HEK293 (cell line): ENCODE results near the gene MYO15B.

Experiments used
- CTCF ChIP-seq: fragments of 450-650 bp; formaldehyde crosslinking; IDR thresholded peaks from 2 replicates; pipeline ENCODE4 v1.5.1; 2016; ENCODE audit warnings: missing biosample characterization, missing genetic modification characterization
- GFI1B ChIP-seq: fragments of 450-650 bp; formaldehyde crosslinking; IDR thresholded peaks from 2 replicates; pipeline ENCODE4 v1.5.1; 2016; ENCODE audit warnings: missing biosample characterization, missing genetic modification characterization
- MEIS1 ChIP-seq: sonication (generic); formaldehyde crosslinking; IDR thresholded peaks from 2 replicates; pipeline ENCODE4 v1.8.1; 2022; ENCODE audit warnings: missing genetic modification reagents, mild to moderate bottlenecking, borderline replicate concordance
- MZF1 ChIP-seq: fragments of 450-650 bp; formaldehyde crosslinking; IDR thresholded peaks from 2 replicates; pipeline ENCODE4 v1.5.1; 2017; ENCODE audit warnings: missing biosample characterization, missing genetic modification characterization, borderline replicate concordance
- PATZ1 ChIP-seq: fragments of 450-650 bp; formaldehyde crosslinking; IDR thresholded peaks from 2 replicates; pipeline ENCODE4 v1.5.1; 2016; ENCODE audit warnings: missing biosample characterization, missing genetic modification characterization
- REST ChIP-seq: fragments of 450-650 bp; formaldehyde crosslinking; IDR thresholded peaks from 2 replicates; pipeline ENCODE4 v1.5.1; 2016; ENCODE audit warnings: missing biosample characterization, missing genetic modification characterization
- SP2 ChIP-seq: fragments of 450-650 bp; formaldehyde crosslinking; IDR thresholded peaks from 2 replicates; pipeline ENCODE4 v1.5.1; 2016; ENCODE audit warnings: missing biosample characterization, missing genetic modification characterization
- YY1 ChIP-seq: fragments of 450-650 bp; formaldehyde crosslinking; IDR thresholded peaks from 2 replicates; pipeline ENCODE4 v1.5.1; 2018; ENCODE audit warnings: missing biosample characterization, missing genetic modification characterization
- ZBTB10 ChIP-seq: fragments of 450-650 bp; formaldehyde crosslinking; IDR thresholded peaks from 2 replicates; pipeline ENCODE4 v1.5.1; 2016; ENCODE audit warnings: missing biosample characterization, missing genetic modification characterization
- ZNF274 ChIP-seq, 2 experiments: fragments of 200-500 bp in 1 of 2; fragments of 450-650 bp in 1 of 2; sonication (Bioruptor generic) in 1 of 2; formaldehyde crosslinking in 1 of 2; IDR thresholded peaks; 2 replicates each; pipeline versions ENCODE4 v1.5.1 to v1.6.1; 2014 to 2016; ENCODE audit warnings: borderline replicate concordance in 1 of 2, inconsistent platforms in 1 of 2, low read length in 1 of 2, missing biosample characterization in 1 of 2, missing genetic modification characterization in 1 of 2
- ZNF518A ChIP-seq: fragments of 450-650 bp; formaldehyde crosslinking; conservative IDR thresholded peaks from 2 replicates; pipeline ENCODE4 v1.5.1; 2016; ENCODE audit warnings: low read depth, missing biosample characterization, missing genetic modification characterization
- ZNF529 ChIP-seq: fragments of 450-650 bp; formaldehyde crosslinking; IDR thresholded peaks from 2 replicates; pipeline ENCODE4 v1.5.1; 2017; ENCODE audit warnings: missing genetic modification characterization, missing biosample characterization; ENCODE audit not compliant: insufficient replicate concordance
- ZNF596 ChIP-seq: fragments of 450-650 bp; IDR thresholded peaks from 2 replicates; pipeline ENCODE4 v1.5.0; 2018; ENCODE audit warnings: missing biosample characterization, mild to moderate bottlenecking, missing genetic modification characterization, moderate library complexity
- ZNF639 ChIP-seq: fragments of 450-650 bp; formaldehyde crosslinking; IDR thresholded peaks from 2 replicates; pipeline ENCODE4 v1.5.1; 2016; ENCODE audit warnings: missing biosample characterization, missing genetic modification characterization

- TF ChIP-seq MZF1 (tag by site-specific recombination) (no peak), CTCF (tag by site-specific recombination) (no peak), REST (tag by site-specific recombination) (no peak), SP2 (no peak), ZNF639 (no peak), ZNF518A (tag by site-specific recombination) (no peak), ZNF529 (tag by site-specific recombination) (no peak), ZNF274 (IDR thresholded peaks at IDR 0.05; ENCODE audit: low read length) (no peak), ZNF274 (tag by site-specific recombination; IDR thresholded peaks at IDR 0.05; ENCODE audit: borderline replicate concordance) (no peak), YY1 (no peak), ZBTB10 (tag by site-specific recombination) (no peak), MEIS1 (CRISPR knock-in tag) (no peak), PATZ1 (tag by site-specific recombination) (no peak), GFI1B (tag by site-specific recombination) (no peak), ZNF596 (no peak)
Measured at GRCh38 chr17:75546181-75546580, 41.4 kb upstream of the MYO15B start.
